Colonic mucosa (tissue), 4 donors: ENCODE measurements around the gene SYT1. TPM values are rescaled to one million over a fixed set of nuclear protein-coding genes. Genes with fewer than 3 reads are reported as not detected.

Source experiments
- DNase-seq: peaks from one replicate; pipeline ENCODE4 v3.0.0-alpha.2; 2020
- H3K27ac ChIP-seq: fragments of 200-600 bp; one replicate; pipeline ENCODE4 v1.8.0; 2021
- H3K27me3 ChIP-seq: fragments of 200-600 bp; one replicate; pipeline ENCODE4 v1.8.0; 2021
- H3K36me3 ChIP-seq: fragments of 200-600 bp; one replicate; pipeline ENCODE4 v1.8.0; 2021
- H3K4me1 ChIP-seq: fragments of 200-600 bp; one replicate; pipeline ENCODE4 v1.8.0; 2021; ENCODE audit warnings: mild to moderate bottlenecking
- H3K4me3 ChIP-seq: fragments of 200-600 bp; one replicate; pipeline ENCODE4 v1.8.0; 2021
- H3K9ac ChIP-seq, 2 donors: one replicate each; pipeline ENCODE4 v1.7.0; 2013; ENCODE audit warnings: control low read depth in 2 of 2, low read depth in 2 of 2, low read length in 2 of 2
- H3K9me3 ChIP-seq: fragments of 200-600 bp; one replicate; pipeline ENCODE4 v1.8.0; 2021
- intact Hi-C: fragments of 100-400 bp; cut with DNase I; formaldehyde crosslinking; loops from one replicate; pipeline ENCODE4 v1.14.1; 2022
- total RNA-seq, 2 donors: library from RNA; stranded (reverse); fragmentation: NEBNext Ultra II Directional in 1 of 2; extraction: Animal tissue kit (Norgen Biotek cat#: 25700) in 1 of 2; gene quantifications; one replicate each; pipeline ENCODE4 v1.2.1, GENCODE V29; 2021
- TF ChIP-seq, protein P1 (sequence below): fragments of 200-600 bp; IDR thresholded peaks from one replicate; pipeline ENCODE4 v1.8.0; 2022; ENCODE audit warnings: antibody characterized with exemption, mild to moderate bottlenecking
- donor health status: healthy.
- donor health status: DM: no; HTN: no; CAD: no.
- donor health status: DM: no; HTN: no; CAD: no.

SYT1 gene
- total RNA-seq, 2 donors from 2014 or later, result 0.94 to 3.2 TPM

DNA sequence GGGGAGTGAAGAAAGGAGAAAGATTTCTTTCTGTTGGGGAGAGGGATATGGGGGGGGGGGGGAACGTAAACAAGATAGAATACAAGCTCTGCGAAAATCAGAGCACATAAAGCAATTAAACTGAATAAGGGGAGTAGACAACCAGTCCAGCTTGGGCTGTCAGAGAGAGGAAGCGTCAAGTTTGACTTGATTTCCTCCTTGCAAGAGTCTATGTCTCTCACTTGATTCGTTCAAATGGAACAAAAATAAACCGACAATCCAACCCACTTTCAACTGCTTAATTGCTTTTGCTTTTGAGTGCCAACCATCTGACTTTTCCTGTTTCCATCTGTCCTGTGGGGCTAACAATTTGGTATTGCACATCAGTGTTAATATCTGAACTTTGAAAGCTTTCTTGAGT is 942 bp downstream of the SYT1 start:
- peaks cover 3% of the 10 kb centered on the region for H3K27me3 ChIP-seq
- TF ChIP-seq, protein P1, sequence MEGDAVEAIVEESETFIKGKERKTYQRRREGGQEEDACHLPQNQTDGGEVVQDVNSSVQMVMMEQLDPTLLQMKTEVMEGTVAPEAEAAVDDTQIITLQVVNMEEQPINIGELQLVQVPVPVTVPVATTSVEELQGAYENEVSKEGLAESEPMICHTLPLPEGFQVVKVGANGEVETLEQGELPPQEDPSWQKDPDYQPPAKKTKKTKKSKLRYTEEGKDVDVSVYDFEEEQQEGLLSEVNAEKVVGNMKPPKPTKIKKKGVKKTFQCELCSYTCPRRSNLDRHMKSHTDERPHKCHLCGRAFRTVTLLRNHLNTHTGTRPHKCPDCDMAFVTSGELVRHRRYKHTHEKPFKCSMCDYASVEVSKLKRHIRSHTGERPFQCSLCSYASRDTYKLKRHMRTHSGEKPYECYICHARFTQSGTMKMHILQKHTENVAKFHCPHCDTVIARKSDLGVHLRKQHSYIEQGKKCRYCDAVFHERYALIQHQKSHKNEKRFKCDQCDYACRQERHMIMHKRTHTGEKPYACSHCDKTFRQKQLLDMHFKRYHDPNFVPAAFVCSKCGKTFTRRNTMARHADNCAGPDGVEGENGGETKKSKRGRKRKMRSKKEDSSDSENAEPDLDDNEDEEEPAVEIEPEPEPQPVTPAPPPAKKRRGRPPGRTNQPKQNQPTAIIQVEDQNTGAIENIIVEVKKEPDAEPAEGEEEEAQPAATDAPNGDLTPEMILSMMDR, result no peak
- no peak for DNase-seq
- intact Hi-C loops, result no loop called here
- H3K27ac ChIP-seq, result no peak overlapping the region
- H3K36me3 ChIP-seq, result no peaks in the 10 kb centered on the region
- no peaks in the 10 kb centered on the region for H3K9me3 ChIP-seq
- H3K9ac ChIP-seq, result no peak overlapping the region
- no peak overlapping the region for H3K4me3 ChIP-seq
- H3K4me1 ChIP-seq, result no peaks in the 10 kb centered on the region

DNA sequence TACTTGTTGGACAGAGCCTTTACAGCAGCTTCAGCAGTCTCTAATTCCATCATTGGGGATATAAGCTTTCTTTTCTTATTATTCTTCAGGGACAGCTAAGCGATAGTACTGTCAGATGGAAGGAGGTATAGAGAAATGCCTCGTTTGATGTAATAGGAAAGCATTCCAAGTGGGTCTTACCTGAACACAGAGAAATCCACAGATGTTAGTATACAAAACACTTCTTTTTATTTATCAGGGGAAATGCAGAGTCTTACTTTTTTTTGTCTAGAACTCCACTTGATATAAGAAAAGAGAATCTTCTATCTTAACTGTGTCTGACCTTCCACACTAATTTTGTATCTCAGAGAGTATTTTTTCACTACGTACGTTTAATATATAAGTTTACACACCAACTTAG is 1.9 kb downstream of the SYT1 start:
- no peak overlapping the region for H3K9ac ChIP-seq
- DNase-seq, result no peak
- TF ChIP-seq, protein P1, result no peak
- intact Hi-C loops, result no loop called here
- H3K4me3 ChIP-seq, result no peak overlapping the region
- H3K36me3 ChIP-seq, result no peaks in the 10 kb centered on the region
- H3K27ac ChIP-seq, result no peak overlapping the region
- no peaks in the 10 kb centered on the region for H3K4me1 ChIP-seq
- peaks cover 3% of the 10 kb centered on the region for H3K27me3 ChIP-seq
- H3K9me3 ChIP-seq, result no peaks in the 10 kb centered on the region

DNA sequence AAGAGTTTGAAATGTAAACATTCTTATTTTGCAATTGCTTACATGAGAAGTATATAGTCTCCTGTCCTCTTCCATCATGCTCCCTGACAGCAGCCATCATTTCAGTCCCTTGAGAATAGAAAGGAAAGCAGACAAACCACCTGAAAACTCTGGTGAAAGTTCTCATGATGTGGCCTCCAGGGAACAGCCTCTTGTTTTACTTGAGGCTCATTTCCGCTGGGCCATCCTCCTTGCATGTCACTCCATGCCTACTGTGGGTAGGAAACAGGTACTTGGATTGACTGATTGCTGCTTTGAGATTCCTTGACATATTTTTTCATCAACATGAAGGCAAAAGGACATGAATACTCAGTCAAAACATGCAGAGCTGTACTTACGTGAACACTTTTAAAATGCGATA is 6.0 kb downstream of the SYT1 start:
- Histone ChIP-seq H3K36me3 (no peaks in the 10 kb centered on the region), H3K4me1 (no peaks in the 10 kb centered on the region), H3K27me3 (no peaks in the 10 kb centered on the region), H3K4me3 (no peak overlapping the region), H3K9me3 (no peaks in the 10 kb centered on the region), H3K27ac (no peak overlapping the region), H3K9ac (no peak overlapping the region)
- TF ChIP-seq, protein P1, result no peak
- DNase-seq, result no peak
- intact Hi-C loops, result no loop called here

DNA sequence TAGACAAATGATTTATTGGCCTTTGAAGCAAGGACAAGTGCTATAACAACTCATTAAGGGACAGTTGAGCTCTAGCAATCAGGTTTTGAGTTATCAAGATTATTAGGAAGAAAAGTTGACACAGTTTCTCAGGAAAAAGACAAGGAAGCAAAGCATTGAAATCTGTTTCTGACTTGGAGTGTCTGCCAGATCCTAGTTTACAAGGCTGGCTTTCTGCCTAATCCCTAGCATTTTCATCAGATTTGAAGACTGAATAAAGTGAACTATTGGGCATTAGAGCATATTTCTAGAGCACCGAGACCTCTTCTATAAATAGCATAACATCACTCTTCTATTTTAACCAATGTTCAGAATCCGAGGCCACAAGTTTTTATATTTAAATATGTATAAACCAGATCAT is 7.0 kb downstream of the SYT1 start:
- no peaks in the 10 kb centered on the region for H3K27me3 ChIP-seq
- no peaks in the 10 kb centered on the region for H3K4me1 ChIP-seq
- TF ChIP-seq, protein P1, result no peak
- no peaks in the 10 kb centered on the region for H3K9me3 ChIP-seq
- H3K4me3 ChIP-seq, result no peak overlapping the region
- H3K27ac ChIP-seq, result no peak overlapping the region
- DNase-seq, result no peak
- intact Hi-C loops, result no loop called here
- H3K36me3 ChIP-seq, result no peaks in the 10 kb centered on the region
- no peak overlapping the region for H3K9ac ChIP-seq

DNA sequence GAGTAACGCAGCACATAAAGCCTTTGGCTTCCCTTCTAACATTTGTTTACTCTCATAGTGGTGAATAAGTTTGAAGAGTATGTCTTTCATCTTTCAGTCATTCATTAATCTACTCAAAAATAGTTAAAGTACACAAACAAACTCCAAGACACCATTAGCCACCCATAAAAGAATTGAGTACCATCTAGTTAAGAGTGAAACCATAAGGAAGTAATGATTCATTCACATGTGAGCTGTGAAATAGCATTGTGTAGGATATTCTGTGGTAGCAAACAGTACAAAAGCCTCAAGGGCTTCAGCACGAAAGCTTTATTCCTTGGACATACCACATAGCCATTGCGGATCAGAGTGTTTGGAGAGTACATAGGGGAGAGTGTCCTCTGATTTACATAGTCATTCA is 13.9 kb downstream of the SYT1 start:
- no peaks in the 10 kb centered on the region for H3K27me3 ChIP-seq
- H3K9me3 ChIP-seq, result no peaks in the 10 kb centered on the region
- no peak overlapping the region for H3K27ac ChIP-seq
- H3K9ac ChIP-seq, result no peak overlapping the region
- DNase-seq, result no peak
- TF ChIP-seq, protein P1, result no peak
- H3K4me1 ChIP-seq, result no peaks in the 10 kb centered on the region
- H3K4me3 ChIP-seq, result no peak overlapping the region
- H3K36me3 ChIP-seq, result no peaks in the 10 kb centered on the region
- intact Hi-C loops, result no loop called here

DNA sequence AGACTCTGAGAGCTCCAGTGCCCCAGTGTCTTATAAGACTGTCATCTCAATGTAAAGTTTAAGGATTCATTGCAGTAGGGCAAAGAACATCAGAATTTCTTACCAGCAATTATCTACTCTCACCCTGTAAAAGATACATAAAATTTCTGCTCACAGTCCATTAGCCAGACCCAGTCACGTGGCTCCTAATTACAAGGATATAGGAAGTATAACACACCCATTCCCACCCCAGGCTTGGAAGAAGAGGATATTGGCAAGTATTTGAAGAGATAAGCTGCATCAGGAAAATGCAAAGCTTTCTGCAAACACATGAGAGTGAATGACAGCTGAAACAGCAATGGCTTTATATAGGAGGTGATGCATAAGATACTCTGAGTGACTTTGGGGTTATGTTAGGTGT is 14.3 kb downstream of the SYT1 start:
- H3K9me3 ChIP-seq, result no peaks in the 10 kb centered on the region
- no peaks in the 10 kb centered on the region for H3K4me1 ChIP-seq
- no peak overlapping the region for H3K9ac ChIP-seq
- TF ChIP-seq, protein P1, result no peak
- no peak overlapping the region for H3K4me3 ChIP-seq
- intact Hi-C loops, result no loop called here
- H3K27me3 ChIP-seq, result no peaks in the 10 kb centered on the region
- DNase-seq, result no peak
- no peak overlapping the region for H3K27ac ChIP-seq
- H3K36me3 ChIP-seq, result no peaks in the 10 kb centered on the region
